ENCODE measurements around the gene ESR2. TPM values are rescaled to one million over a fixed set of nuclear protein-coding genes. Genes with fewer than 3 reads are reported as not detected.
A peak's percentile ranks its signal among the peaks of the same experiment; 100 is the strongest.

Gene ESR2
- total RNA-seq, 2 donors from 2014 or later, result not detected

DNA sequence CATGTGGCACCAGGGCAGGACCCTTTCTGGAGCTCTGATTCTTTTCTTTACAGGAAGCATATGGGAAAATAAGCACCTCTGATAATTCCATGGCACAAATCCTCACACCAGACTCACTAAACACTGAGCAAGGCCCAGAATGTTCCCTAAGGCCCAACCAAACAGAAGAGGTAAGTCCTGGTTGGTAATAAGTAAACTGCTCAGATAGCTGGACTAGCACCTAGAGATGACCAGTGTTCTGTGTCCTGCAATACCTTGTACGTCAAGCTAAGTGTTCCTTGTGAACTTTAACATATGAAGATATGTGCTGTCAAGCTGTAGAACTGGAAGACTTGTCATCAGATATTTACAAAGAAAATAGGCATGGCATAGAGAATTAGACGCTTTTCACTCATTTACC, 186.7 kb downstream of the ESR2 start:
- ATAC-seq (peak; percentile 86), DNase-seq (peak; percentile 21 to 70 (median 26))
- intact Hi-C loops (cut with DNase I), result no loop called here
- H3K27me3 ChIP-seq, result no peaks in the 10 kb centered on the region
- peak overlapping the region; percentile 11 to 93 (median 62) for H3K27ac ChIP-seq
- H3K4me1 ChIP-seq, result peaks cover 50% of the 10 kb centered on the region
- no peaks in the 10 kb centered on the region for H3K36me3 ChIP-seq (replicated peaks in 1 of 2; ENCODE audit: insufficient read depth in 1 of 2, low read depth in 2 of 2)
- WGBS, 2 donors, result 32 to 48% methylated on average over 2 of the region's 2 CpGs
- H3K9me3 ChIP-seq, result no peaks in the 10 kb centered on the region
- peak in 2 of 3 donors; percentile 22 to 32 for TF ChIP-seq POLR2A (IDR thresholded peaks at IDR 0.05)
- TF ChIP-seq, protein P1, sequence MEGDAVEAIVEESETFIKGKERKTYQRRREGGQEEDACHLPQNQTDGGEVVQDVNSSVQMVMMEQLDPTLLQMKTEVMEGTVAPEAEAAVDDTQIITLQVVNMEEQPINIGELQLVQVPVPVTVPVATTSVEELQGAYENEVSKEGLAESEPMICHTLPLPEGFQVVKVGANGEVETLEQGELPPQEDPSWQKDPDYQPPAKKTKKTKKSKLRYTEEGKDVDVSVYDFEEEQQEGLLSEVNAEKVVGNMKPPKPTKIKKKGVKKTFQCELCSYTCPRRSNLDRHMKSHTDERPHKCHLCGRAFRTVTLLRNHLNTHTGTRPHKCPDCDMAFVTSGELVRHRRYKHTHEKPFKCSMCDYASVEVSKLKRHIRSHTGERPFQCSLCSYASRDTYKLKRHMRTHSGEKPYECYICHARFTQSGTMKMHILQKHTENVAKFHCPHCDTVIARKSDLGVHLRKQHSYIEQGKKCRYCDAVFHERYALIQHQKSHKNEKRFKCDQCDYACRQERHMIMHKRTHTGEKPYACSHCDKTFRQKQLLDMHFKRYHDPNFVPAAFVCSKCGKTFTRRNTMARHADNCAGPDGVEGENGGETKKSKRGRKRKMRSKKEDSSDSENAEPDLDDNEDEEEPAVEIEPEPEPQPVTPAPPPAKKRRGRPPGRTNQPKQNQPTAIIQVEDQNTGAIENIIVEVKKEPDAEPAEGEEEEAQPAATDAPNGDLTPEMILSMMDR (IDR thresholded peaks at IDR 0.05), result no peak
- no peak overlapping the region for H3K4me3 ChIP-seq

GRCh38 chr14:64098120-64098519, 196.1 kb downstream of the ESR2 start:
- intact Hi-C loops (cut with DNase I), result no loop called here
- TF ChIP-seq POLR2A (IDR thresholded peaks at IDR 0.05), result no peak
- TF ChIP-seq, protein P1 (IDR thresholded peaks at IDR 0.05), result no peak
- H3K36me3 ChIP-seq (replicated peaks in 1 of 2; ENCODE audit: insufficient read depth in 1 of 2, low read depth in 2 of 2), result no peaks in the 10 kb centered on the region
- H3K4me3 ChIP-seq, result no peak overlapping the region
- ATAC-seq, result no peak
- 60 to 83% methylated on average over 4 of the region's 4 CpGs for WGBS, 2 donors
- DNase-seq, result no peak
- no peaks in the 10 kb centered on the region for H3K27me3 ChIP-seq
- H3K27ac ChIP-seq, result no peak overlapping the region
- H3K4me1 ChIP-seq, result peaks cover 8% of the 10 kb centered on the region
- no peaks in the 10 kb centered on the region for H3K9me3 ChIP-seq

DNA sequence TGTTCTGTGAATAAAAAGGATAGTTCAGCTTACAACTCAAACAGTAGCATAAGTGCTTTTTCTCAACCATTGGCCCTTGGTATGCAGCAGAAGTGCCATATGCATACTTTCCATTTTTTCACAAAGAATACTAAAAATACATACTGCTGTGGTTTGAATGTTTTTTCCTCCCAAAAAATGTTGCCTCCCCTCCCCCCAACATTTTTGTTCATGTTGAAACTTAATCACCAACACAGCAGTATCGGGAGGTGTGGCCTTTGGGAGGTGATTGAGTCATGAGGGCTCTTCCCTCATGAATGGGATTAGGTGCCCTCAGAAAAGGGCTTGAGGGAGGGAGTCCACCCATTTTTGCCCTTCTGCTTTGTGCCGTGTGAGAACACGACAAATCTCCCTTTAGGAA, 198.6 kb downstream of the ESR2 start:
- WGBS, 2 donors, result 95% methylated on average over 3 of the region's 3 CpGs
- no peak for TF ChIP-seq POLR2A (IDR thresholded peaks at IDR 0.05)
- TF ChIP-seq, protein P1 (IDR thresholded peaks at IDR 0.05), result no peak
- Histone ChIP-seq H3K4me3 (no peak overlapping the region), H3K27ac (no peak overlapping the region), H3K9me3 (no peaks in the 10 kb centered on the region), H3K4me1 (peaks cover 18% of the 10 kb centered on the region), H3K36me3 (replicated peaks in 1 of 2; ENCODE audit: insufficient read depth in 1 of 2, low read depth in 2 of 2) (no peaks in the 10 kb centered on the region), H3K27me3 (no peaks in the 10 kb centered on the region)
- DNase-seq (no peak), ATAC-seq (no peak)
- intact Hi-C loops (cut with DNase I), result no loop called here

GRCh38 chr14:64092940-64093339, 201.2 kb downstream of the ESR2 start:
- no peak for ATAC-seq
- H3K9me3 ChIP-seq, result no peaks in the 10 kb centered on the region
- peak overlapping the region in 3 of 4 donors; percentile 24 to 58 (median 41) for H3K27ac ChIP-seq

GRCh38 chr14:64092338-64092737, 201.8 kb downstream of the ESR2 start:
- intact Hi-C loops (cut with DNase I), result no loop called here
- Histone ChIP-seq H3K27ac (peak overlapping the region in 3 of 4 donors; percentile 24 to 58 (median 55)), H3K36me3 (replicated peaks in 1 of 2; ENCODE audit: insufficient read depth in 1 of 2, low read depth in 2 of 2) (no peaks in the 10 kb centered on the region), H3K4me3 (no peak overlapping the region), H3K27me3 (no peaks in the 10 kb centered on the region), H3K4me1 (peaks cover 28% of the 10 kb centered on the region), H3K9me3 (no peaks in the 10 kb centered on the region)
- TF ChIP-seq, protein P1 (IDR thresholded peaks at IDR 0.05), result no peak
- TF ChIP-seq POLR2A (IDR thresholded peaks at IDR 0.05), result no peak
- 49 to 55% methylated on average over 4 of the region's 4 CpGs for WGBS, 2 donors
- ATAC-seq, result peak; percentile 57
- no peak for DNase-seq

More at GRCh38 chr14:64092940-64093339, 201.2 kb downstream of the ESR2 start:
- DNase-seq, result no peak
- intact Hi-C loops (cut with DNase I), result no loop called here
- TF ChIP-seq, protein P1 (IDR thresholded peaks at IDR 0.05), result no peak
- no peak for TF ChIP-seq POLR2A (IDR thresholded peaks at IDR 0.05)
- Histone ChIP-seq H3K4me3 (no peak overlapping the region), H3K4me1 (peaks cover 28% of the 10 kb centered on the region), H3K27me3 (no peaks in the 10 kb centered on the region), H3K36me3 (replicated peaks in 1 of 2; ENCODE audit: insufficient read depth in 1 of 2, low read depth in 2 of 2) (no peaks in the 10 kb centered on the region)
- 69 to 71% methylated on average over 5 of the region's 5 CpGs for WGBS, 2 donors

Data from body of pancreas (tissue), 4 donors.